NB4 (cell line): ENCODE results near the gene SPATS1.

Experiments
- CTCF ChIP-seq: IDR thresholded peaks from one replicate; pipeline ENCODE4 v1.5.1; 2012; ENCODE audit warnings: low read depth, low read length
- MAX ChIP-seq: IDR thresholded peaks from 2 replicates; pipeline ENCODE4 v1.6.1; 2011; ENCODE audit warnings: low read depth, low read length
- MYC ChIP-seq: IDR thresholded peaks from 2 replicates; pipeline ENCODE4 v1.6.1; 2011; ENCODE audit warnings: low read depth, low read length
- POLR2A ChIP-seq: IDR thresholded peaks from 2 replicates; pipeline ENCODE4 v1.6.1; 2011; ENCODE audit warnings: mild to moderate bottlenecking; ENCODE audit not compliant: insufficient read length; ENCODE audit errors: extremely low read depth

GRCh38 chr6:44390158-44390683 lies 47.8 kb downstream of the SPATS1 start:
- TF ChIP-seq CTCF (no peak), POLR2A (no peak), MYC (no peak), MAX (no peak)
